ENCODE data around the gene ATP5F1E.

ATP5F1E gene

GRCh38 chr20:59005523-59006166 lies 26.5 kb downstream of the ATP5F1E start:
- peaks cover 0 to 16% of the 10 kb centered on the region in 2 experiments; a peak in 1 of 3 replicates for H3K36me3 ChIP-seq (ENCODE audit: control insufficient read depth in 2 of 2, insufficient read depth in 1 of 2, low read length in 2 of 2)
- H3K27ac ChIP-seq (ENCODE audit: extremely low read depth, low read depth, low read length): no peak overlapping the region; the same call in 1 of the 2 replicates
- TF ChIP-seq ZNF623 (tag by site-specific recombination; IDR thresholded peaks at IDR 0.05): no peak
- peak overlapping the region; percentile 59 for H3K4me3 ChIP-seq (ENCODE audit: low read depth, low read length)
- POLR2A ChIA-PET: no interaction called here
- no peaks in the 10 kb centered on the region for H3K9me3 ChIP-seq (ENCODE audit: control insufficient read depth, insufficient read depth, low read depth, low read length)
- H3K4me1 ChIP-seq (ENCODE audit: control insufficient read depth, insufficient read depth, low read length): peaks cover 5% of the 10 kb centered on the region; the same call in 1 of the 2 replicates
- CTCF ChIA-PET: interaction anchor here (0.7 kb wide), 1 partner anchor 26 kb away, joined by 3 read pairs; the partner anchor contains the start of gene ATP5F1E

DNA sequence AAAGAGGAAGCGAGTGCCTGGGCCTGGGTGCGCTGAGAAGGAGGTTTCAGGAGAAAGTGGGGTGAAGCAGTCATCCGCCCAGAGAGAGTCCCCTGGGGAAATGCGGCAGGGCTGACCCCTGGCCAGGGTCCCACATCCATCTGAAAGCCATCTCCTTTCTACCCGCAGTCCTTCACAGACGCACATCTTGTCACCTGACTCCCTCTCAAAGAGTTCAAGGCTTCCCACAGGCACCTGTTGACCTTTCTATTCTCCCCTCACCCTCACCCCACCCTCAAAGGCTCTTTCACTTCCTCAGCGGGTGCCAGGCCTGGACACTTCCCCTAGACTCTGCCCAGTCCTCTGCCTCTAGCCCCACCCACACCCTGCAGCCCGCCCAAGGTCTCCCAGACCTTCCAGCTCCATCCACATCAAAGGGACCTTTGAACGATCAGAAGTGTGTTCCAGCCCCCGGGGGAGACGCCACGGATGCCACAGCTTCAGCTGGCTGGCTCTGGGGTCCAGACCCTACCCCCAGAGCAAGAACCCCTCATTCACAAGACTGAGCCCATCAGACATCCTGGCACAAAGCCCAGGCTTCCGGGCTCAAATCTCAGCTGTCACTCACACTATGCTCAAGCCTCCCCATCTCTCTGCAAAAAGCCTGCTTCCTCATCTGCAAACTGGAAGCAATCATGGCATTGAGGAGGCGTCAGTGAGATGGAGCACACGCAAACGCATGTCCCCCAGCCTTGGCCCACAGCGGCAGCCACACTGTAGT lies 27.2 kb downstream of the ATP5F1E start:
- Histone ChIP-seq H3K4me1 (ENCODE audit: control insufficient read depth, insufficient read depth, low read length) (peaks cover 5% of the 10 kb centered on the region; the same call in 1 of the 2 replicates), H3K27ac (ENCODE audit: extremely low read depth, low read depth, low read length) (no peak overlapping the region), H3K4me3 (ENCODE audit: low read depth, low read length) (no peak overlapping the region), H3K9me3 (ENCODE audit: control insufficient read depth, insufficient read depth, low read depth, low read length) (no peaks in the 10 kb centered on the region), H3K36me3 (ENCODE audit: control insufficient read depth in 2 of 2, insufficient read depth in 1 of 2, low read length in 2 of 2) (peaks cover 0 to 16% of the 10 kb centered on the region in 2 experiments; a peak in 1 of 3 replicates)
- TF ChIP-seq PBX3 (CRISPR knock-in tag; IDR thresholded peaks at IDR 0.05) (no peak), ZFHX2 (tag by site-specific recombination; conservative IDR thresholded peaks at IDR 0.05) (no peak), IKZF3 (tag by site-specific recombination; IDR thresholded peaks at IDR 0.05) (no peak), MEIS1 (CRISPR knock-in tag; IDR thresholded peaks at IDR 0.05; ENCODE audit: borderline replicate concordance) (no peak), ZBTB21 (tag by site-specific recombination; IDR thresholded peaks at IDR 0.05) (no peak), ZNF792 (tag by site-specific recombination; IDR thresholded peaks at IDR 0.05) (no peak), SCRT1 (tag by site-specific recombination; IDR thresholded peaks at IDR 0.05; ENCODE audit: borderline replicate concordance) (0 out of 2 replicates have a peak, but pooled peaks have one; percentile 23), ZNF155 (tag by site-specific recombination; IDR thresholded peaks at IDR 0.05) (no peak), ZNF404 (tag by site-specific recombination; IDR thresholded peaks at IDR 0.05) (no peak), ZNF24 (tag by site-specific recombination; IDR thresholded peaks at IDR 0.05) (no peak), ZNF610 (tag by site-specific recombination; IDR thresholded peaks at IDR 0.05; ENCODE audit: borderline replicate concordance) (no peak), ZNF626 (tag by site-specific recombination; IDR thresholded peaks at IDR 0.05) (no peak), SCRT2 (tag by site-specific recombination; IDR thresholded peaks at IDR 0.05) (peak; percentile 93), ZNF335 (tag by site-specific recombination; conservative IDR thresholded peaks at IDR 0.05) (no peak), ZNF585B (tag by site-specific recombination; IDR thresholded peaks at IDR 0.05) (no peak)
- TF ChIP-seq, protein P1, sequence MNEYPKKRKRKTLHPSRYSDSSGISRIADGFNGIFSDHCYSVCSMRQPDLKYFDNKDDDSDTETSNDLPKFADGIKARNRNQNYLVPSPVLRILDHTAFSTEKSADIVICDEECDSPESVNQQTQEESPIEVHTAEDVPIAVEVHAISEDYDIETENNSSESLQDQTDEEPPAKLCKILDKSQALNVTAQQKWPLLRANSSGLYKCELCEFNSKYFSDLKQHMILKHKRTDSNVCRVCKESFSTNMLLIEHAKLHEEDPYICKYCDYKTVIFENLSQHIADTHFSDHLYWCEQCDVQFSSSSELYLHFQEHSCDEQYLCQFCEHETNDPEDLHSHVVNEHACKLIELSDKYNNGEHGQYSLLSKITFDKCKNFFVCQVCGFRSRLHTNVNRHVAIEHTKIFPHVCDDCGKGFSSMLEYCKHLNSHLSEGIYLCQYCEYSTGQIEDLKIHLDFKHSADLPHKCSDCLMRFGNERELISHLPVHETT (tag by site-specific recombination; IDR thresholded peaks at IDR 0.05): no peak
- TF ChIP-seq, protein P2, sequence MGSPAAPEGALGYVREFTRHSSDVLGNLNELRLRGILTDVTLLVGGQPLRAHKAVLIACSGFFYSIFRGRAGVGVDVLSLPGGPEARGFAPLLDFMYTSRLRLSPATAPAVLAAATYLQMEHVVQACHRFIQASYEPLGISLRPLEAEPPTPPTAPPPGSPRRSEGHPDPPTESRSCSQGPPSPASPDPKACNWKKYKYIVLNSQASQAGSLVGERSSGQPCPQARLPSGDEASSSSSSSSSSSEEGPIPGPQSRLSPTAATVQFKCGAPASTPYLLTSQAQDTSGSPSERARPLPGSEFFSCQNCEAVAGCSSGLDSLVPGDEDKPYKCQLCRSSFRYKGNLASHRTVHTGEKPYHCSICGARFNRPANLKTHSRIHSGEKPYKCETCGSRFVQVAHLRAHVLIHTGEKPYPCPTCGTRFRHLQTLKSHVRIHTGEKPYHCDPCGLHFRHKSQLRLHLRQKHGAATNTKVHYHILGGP (tag by site-specific recombination; IDR thresholded peaks at IDR 0.05): no peak
- CTCF ChIA-PET: no interaction called here
- POLR2A ChIA-PET: no interaction called here

Data from HEK293 (cell line).